ENCODE data around the gene IQGAP1. TPM values are rescaled to one million over a fixed set of nuclear protein-coding genes. Genes with fewer than 3 reads are reported as not detected.

IQGAP1 gene
- total RNA-seq, 2 experiments from 2014 or later = 136 to 143 TPM

GRCh38 chr15:90479656-90480055, 91.6 kb downstream of the IQGAP1 start:
- no peak for DNase-seq
- CTCF ChIA-PET = interaction anchor here (0.7 to 5.8 kb wide), 6 partner anchors 12 to 178 kb away, joined by 3 to 95 read pairs (median 6); no protein-coding TSS in a partner anchor
- no peak overlapping the region for H3K27ac Mint-ChIP-seq
- H3K4me3 Mint-ChIP-seq = no peak overlapping the region
- no peaks in the 10 kb centered on the region for H3K27me3 Mint-ChIP-seq (ENCODE audit: low read depth)
- peaks cover 16% of the 10 kb centered on the region for H3K4me1 Mint-ChIP-seq (ENCODE audit: low read depth)
- intact Hi-C loops (cut with micrococcal nuclease) = loop anchor here (10.0 kb wide), 1 partner anchor 335 kb away; no protein-coding TSS in a partner anchor
- no peaks in the 10 kb centered on the region for H3K9me3 Mint-ChIP-seq
- H3K36me3 Mint-ChIP-seq (ENCODE audit: low read depth) = peaks cover 24% of the 10 kb centered on the region

- intact Hi-C loops (cut with micrococcal nuclease) = loop anchor here (10.0 kb wide), 1 partner anchor 336 kb away; no protein-coding TSS in a partner anchor
- H3K27me3 Mint-ChIP-seq (ENCODE audit: low read depth) = no peaks in the 10 kb centered on the region
- CTCF ChIA-PET = interaction anchor here (0.6 to 5.8 kb wide), 17 partner anchors 9 to 405 kb away, joined by 3 to 95 read pairs (median 5); no protein-coding TSS in a partner anchor
These were observed 93.0 kb downstream of the IQGAP1 start for GRCh38 chr15:90481023-90481422.

GRCh38 chr15:90482124-90483011, 94.3 kb downstream of the IQGAP1 start:
- H3K27me3 Mint-ChIP-seq (ENCODE audit: low read depth) = no peaks in the 10 kb centered on the region
- peak; percentile 74 for DNase-seq
- no peaks in the 10 kb centered on the region for H3K9me3 Mint-ChIP-seq
- peaks cover 16% of the 10 kb centered on the region for H3K4me1 Mint-ChIP-seq (ENCODE audit: low read depth)
- no peak overlapping the region for H3K4me3 Mint-ChIP-seq
- intact Hi-C loops (cut with micrococcal nuclease) = loop anchor here (1.0 to 10.0 kb wide), 4 partner anchors 120 to 338 kb away; no protein-coding TSS in a partner anchor
- CTCF ChIA-PET = interaction anchor here (0.6 to 5.8 kb wide), 44 partner anchors 9 to 419 kb away, joined by 3 to 95 read pairs (median 5); no protein-coding TSS in a partner anchor
- no peak overlapping the region for H3K27ac Mint-ChIP-seq
- peaks cover 31% of the 10 kb centered on the region for H3K36me3 Mint-ChIP-seq (ENCODE audit: low read depth)

More at GRCh38 chr15:90481023-90481422, 93.0 kb downstream of the IQGAP1 start:
- H3K9me3 Mint-ChIP-seq = no peaks in the 10 kb centered on the region
- no peak overlapping the region for H3K27ac Mint-ChIP-seq
- no peak overlapping the region for H3K4me3 Mint-ChIP-seq
- H3K36me3 Mint-ChIP-seq (ENCODE audit: low read depth) = peaks cover 28% of the 10 kb centered on the region
- peaks cover 16% of the 10 kb centered on the region for H3K4me1 Mint-ChIP-seq (ENCODE audit: low read depth)
- DNase-seq = peak; percentile 22

GRCh38 chr15:90483012-90483307, 94.9 kb downstream of the IQGAP1 start:
- no peak overlapping the region for H3K4me3 Mint-ChIP-seq
- DNase-seq = no peak
- CTCF ChIA-PET = interaction anchor here (0.6 to 5.8 kb wide), 27 partner anchors 9 to 419 kb away, joined by 3 to 95 read pairs (median 5); no protein-coding TSS in a partner anchor
- H3K9me3 Mint-ChIP-seq = no peaks in the 10 kb centered on the region
- peaks cover 30% of the 10 kb centered on the region for H3K36me3 Mint-ChIP-seq (ENCODE audit: low read depth)
- H3K4me1 Mint-ChIP-seq (ENCODE audit: low read depth) = peaks cover 16% of the 10 kb centered on the region
- H3K27ac Mint-ChIP-seq = no peak overlapping the region
- intact Hi-C loops (cut with micrococcal nuclease) = loop anchor here (10.0 kb wide), 1 partner anchor 338 kb away; no protein-coding TSS in a partner anchor
- H3K27me3 Mint-ChIP-seq (ENCODE audit: low read depth) = no peaks in the 10 kb centered on the region

GRCh38 chr15:90483637-90484036, 95.6 kb downstream of the IQGAP1 start:
- Mint-ChIP-seq H3K36me3 (ENCODE audit: low read depth) (peaks cover 30% of the 10 kb centered on the region), H3K4me3 (no peak overlapping the region), H3K4me1 (ENCODE audit: low read depth) (peaks cover 18% of the 10 kb centered on the region), H3K27ac (no peak overlapping the region), H3K27me3 (ENCODE audit: low read depth) (no peaks in the 10 kb centered on the region), H3K9me3 (no peaks in the 10 kb centered on the region)
- intact Hi-C loops (cut with micrococcal nuclease) = loop anchor here (10.0 kb wide), 1 partner anchor 339 kb away; no protein-coding TSS in a partner anchor
- CTCF ChIA-PET = interaction anchor here (0.9 to 5.8 kb wide), 7 partner anchors 8 to 191 kb away, joined by 3 to 95 read pairs (median 9); no protein-coding TSS in a partner anchor
- no peak for DNase-seq

GRCh38 chr15:90487186-90487585, 99.1 kb downstream of the IQGAP1 start:
- DNase-seq = no peak
- Mint-ChIP-seq H3K4me3 (no peak overlapping the region), H3K4me1 (ENCODE audit: low read depth) (peaks cover 4% of the 10 kb centered on the region), H3K27ac (no peak overlapping the region), H3K36me3 (ENCODE audit: low read depth) (peaks cover 29% of the 10 kb centered on the region), H3K27me3 (ENCODE audit: low read depth) (no peaks in the 10 kb centered on the region), H3K9me3 (no peaks in the 10 kb centered on the region)
- CTCF ChIA-PET = interaction anchor here (0.6 kb wide), 1 partner anchor 534 kb away, joined by 5 read pairs; no protein-coding TSS in a partner anchor
- intact Hi-C loops (cut with micrococcal nuclease) = loop anchor here (10.0 kb wide), 1 partner anchor 342 kb away; no protein-coding TSS in a partner anchor

- Mint-ChIP-seq H3K4me3 (no peak overlapping the region), H3K27me3 (ENCODE audit: low read depth) (no peaks in the 10 kb centered on the region), H3K36me3 (ENCODE audit: low read depth) (peaks cover 34% of the 10 kb centered on the region), H3K27ac (peak overlapping the region; percentile 2), H3K9me3 (no peaks in the 10 kb centered on the region), H3K4me1 (ENCODE audit: low read depth) (peaks cover 8% of the 10 kb centered on the region)
- DNase-seq = no peak
- CTCF ChIA-PET = interaction anchor here (0.6 to 2.3 kb wide), 3 partner anchors 84 to 169 kb away, joined by 4 to 7 read pairs (median 4); no protein-coding TSS in a partner anchor
- intact Hi-C loops (cut with micrococcal nuclease) = loop anchor here (10.0 kb wide), 1 partner anchor 345 kb away; no protein-coding TSS in a partner anchor
These were observed 101.5 kb downstream of the IQGAP1 start for GRCh38 chr15:90489514-90489913.

- no peak overlapping the region for H3K4me3 Mint-ChIP-seq
- H3K9me3 Mint-ChIP-seq = no peaks in the 10 kb centered on the region
- DNase-seq = no peak
- intact Hi-C loops (cut with micrococcal nuclease) = loop anchor here (10.0 kb wide), 1 partner anchor 345 kb away; no protein-coding TSS in a partner anchor
- H3K27me3 Mint-ChIP-seq (ENCODE audit: low read depth) = no peaks in the 10 kb centered on the region
- CTCF ChIA-PET = interaction anchor here (1.1 to 2.3 kb wide), 3 partner anchors 115 to 188 kb away, joined by 3 to 7 read pairs (median 4); no protein-coding TSS in a partner anchor
- peaks cover 8% of the 10 kb centered on the region for H3K4me1 Mint-ChIP-seq (ENCODE audit: low read depth)
- H3K27ac Mint-ChIP-seq = peak overlapping the region; percentile 2
- H3K36me3 Mint-ChIP-seq (ENCODE audit: low read depth) = peaks cover 34% of the 10 kb centered on the region
These were observed 101.9 kb downstream of the IQGAP1 start for GRCh38 chr15:90489944-90490343.

GRCh38 chr15:90493647-90494046, 105.6 kb downstream of the IQGAP1 start:
- no peak overlapping the region for H3K4me3 Mint-ChIP-seq
- no peaks in the 10 kb centered on the region for H3K9me3 Mint-ChIP-seq
- peak overlapping the region; percentile 9 for H3K27ac Mint-ChIP-seq
- H3K4me1 Mint-ChIP-seq (ENCODE audit: low read depth) = peaks cover 4% of the 10 kb centered on the region
- no peak for DNase-seq
- intact Hi-C loops (cut with micrococcal nuclease) = no loop called here
- H3K27me3 Mint-ChIP-seq (ENCODE audit: low read depth) = no peaks in the 10 kb centered on the region
- CTCF ChIA-PET = no interaction called here
- H3K36me3 Mint-ChIP-seq (ENCODE audit: low read depth) = peaks cover 29% of the 10 kb centered on the region

- H3K27me3 Mint-ChIP-seq (ENCODE audit: low read depth) = no peaks in the 10 kb centered on the region
- CTCF ChIA-PET = no interaction called here
- H3K9me3 Mint-ChIP-seq = no peaks in the 10 kb centered on the region
- peaks cover 4% of the 10 kb centered on the region for H3K4me1 Mint-ChIP-seq (ENCODE audit: low read depth)
- peaks cover 35% of the 10 kb centered on the region for H3K36me3 Mint-ChIP-seq (ENCODE audit: low read depth)
- H3K27ac Mint-ChIP-seq = no peak overlapping the region
- no peak overlapping the region for H3K4me3 Mint-ChIP-seq
- intact Hi-C loops (cut with micrococcal nuclease) = no loop called here
- DNase-seq = no peak
These were observed 107.0 kb downstream of the IQGAP1 start for GRCh38 chr15:90495067-90495466.

- Mint-ChIP-seq H3K36me3 (ENCODE audit: low read depth) (peaks cover 33% of the 10 kb centered on the region), H3K9me3 (no peaks in the 10 kb centered on the region), H3K4me1 (ENCODE audit: low read depth) (peaks cover 4% of the 10 kb centered on the region), H3K4me3 (no peak overlapping the region), H3K27me3 (ENCODE audit: low read depth) (no peaks in the 10 kb centered on the region), H3K27ac (no peak overlapping the region)
- intact Hi-C loops (cut with micrococcal nuclease) = no loop called here
- DNase-seq = no peak
- CTCF ChIA-PET = interaction anchor here (0.8 to 1.1 kb wide), 3 partner anchors 14 to 176 kb away, joined by 3 to 5 read pairs (median 4); no protein-coding TSS in a partner anchor
These were observed 108.7 kb downstream of the IQGAP1 start for GRCh38 chr15:90496791-90497190.

- DNase-seq = no peak
- no peak overlapping the region for H3K27ac Mint-ChIP-seq
- H3K9me3 Mint-ChIP-seq = no peaks in the 10 kb centered on the region
- no peak overlapping the region for H3K4me3 Mint-ChIP-seq
- CTCF ChIA-PET = interaction anchor here (0.8 to 1.1 kb wide), 4 partner anchors 15 to 177 kb away, joined by 3 to 5 read pairs (median 4); no protein-coding TSS in a partner anchor
- intact Hi-C loops (cut with micrococcal nuclease) = no loop called here
- peaks cover 29% of the 10 kb centered on the region for H3K36me3 Mint-ChIP-seq (ENCODE audit: low read depth)
- peaks cover 4% of the 10 kb centered on the region for H3K4me1 Mint-ChIP-seq (ENCODE audit: low read depth)
- H3K27me3 Mint-ChIP-seq (ENCODE audit: low read depth) = no peaks in the 10 kb centered on the region
These were observed 109.3 kb downstream of the IQGAP1 start for GRCh38 chr15:90497376-90497775.

Measured in activated naive CD4-positive, alpha-beta T cell treated with anti-CD3 and anti-CD28 coated beads for 36 hours (primary cell).